ENCODE data around the gene MCC. TPM values are rescaled to one million over a fixed set of nuclear protein-coding genes. Genes with fewer than 3 reads are reported as not detected.

MCC gene
- total RNA-seq, 4 donors from 2014 or later, result 17.0 to 24.8 (median 21.0) TPM

- Histone ChIP-seq H3K4me1 (peaks cover 24 to 41% (median 26%) of the 10 kb centered on the region in 4 donors), H3K27ac (replicated peaks in 1 of 4) (no peak overlapping the region), H3K36me3 (no peaks in the 10 kb centered on the region), H3K4me3 (no peak overlapping the region), H3K9me3 (no peaks in the 10 kb centered on the region), H3K27me3 (no peaks in the 10 kb centered on the region)
- 93% methylated on average over 2 of the region's 2 CpGs for WGBS
- no peak for DNase-seq (ENCODE audit: extremely low spot score)
- TF ChIP-seq POLR2A (IDR thresholded peaks at IDR 0.05; ENCODE audit: low read depth), result no peak
- TF ChIP-seq EP300 (IDR thresholded peaks at IDR 0.05), result no peak
- no peak for TF ChIP-seq POLR2AphosphoS5 (IDR thresholded peaks at IDR 0.05)
- TF ChIP-seq CTCF (IDR thresholded peaks at IDR 0.05), result no peak
- intact Hi-C loops (cut with DNase I), result no loop called here
These were observed 207.1 kb downstream of the MCC start for GRCh38 chr5:113281194-113281593.

GRCh38 chr5:113280541-113280940 lies 207.7 kb downstream of the MCC start:
- Histone ChIP-seq H3K9me3 (no peaks in the 10 kb centered on the region), H3K36me3 (no peaks in the 10 kb centered on the region), H3K27me3 (no peaks in the 10 kb centered on the region), H3K4me1 (peaks cover 24 to 46% (median 26%) of the 10 kb centered on the region in 4 donors), H3K27ac (replicated peaks in 1 of 4) (no peak overlapping the region), H3K4me3 (no peak overlapping the region)
- intact Hi-C loops (cut with DNase I), result no loop called here
- WGBS, result 70% methylated on average over 1 of the region's 1 CpG
- DNase-seq (ENCODE audit: extremely low spot score), result no peak
- no peak for TF ChIP-seq CTCF (IDR thresholded peaks at IDR 0.05)
- TF ChIP-seq POLR2AphosphoS5 (IDR thresholded peaks at IDR 0.05), result no peak
- TF ChIP-seq POLR2A (IDR thresholded peaks at IDR 0.05; ENCODE audit: low read depth), result no peak
- no peak for TF ChIP-seq EP300 (IDR thresholded peaks at IDR 0.05)

- intact Hi-C loops (cut with DNase I), result no loop called here
- H3K27me3 ChIP-seq, result no peaks in the 10 kb centered on the region
- DNase-seq (ENCODE audit: extremely low spot score), result no peak
- H3K4me3 ChIP-seq, result no peak overlapping the region
- peaks cover 35 to 61% (median 37%) of the 10 kb centered on the region in 4 donors for H3K4me1 ChIP-seq
- TF ChIP-seq EP300 (IDR thresholded peaks at IDR 0.05), result no peak
- TF ChIP-seq POLR2A (IDR thresholded peaks at IDR 0.05; ENCODE audit: low read depth), result no peak
- no peak for TF ChIP-seq POLR2AphosphoS5 (IDR thresholded peaks at IDR 0.05)
- TF ChIP-seq CTCF (IDR thresholded peaks at IDR 0.05), result no peak
- 66% methylated on average over 4 of the region's 4 CpGs for WGBS
- H3K9me3 ChIP-seq, result no peaks in the 10 kb centered on the region
- no peak overlapping the region for H3K27ac ChIP-seq (replicated peaks in 1 of 4)
- no peaks in the 10 kb centered on the region for H3K36me3 ChIP-seq
These were observed 209.3 kb downstream of the MCC start for GRCh38 chr5:113278976-113279375.

GRCh38 chr5:113276493-113276892 lies 211.8 kb downstream of the MCC start:
- Histone ChIP-seq H3K4me1 (peaks cover 20 to 50% (median 24%) of the 10 kb centered on the region in 4 donors), H3K4me3 (no peak overlapping the region), H3K36me3 (no peaks in the 10 kb centered on the region), H3K27ac (replicated peaks in 1 of 4) (no peak overlapping the region), H3K27me3 (no peaks in the 10 kb centered on the region), H3K9me3 (no peaks in the 10 kb centered on the region)
- intact Hi-C loops (cut with DNase I), result no loop called here
- TF ChIP-seq EP300 (IDR thresholded peaks at IDR 0.05) (no peak), POLR2A (IDR thresholded peaks at IDR 0.05; ENCODE audit: low read depth) (no peak), POLR2AphosphoS5 (IDR thresholded peaks at IDR 0.05) (no peak), CTCF (IDR thresholded peaks at IDR 0.05) (no peak)
- WGBS, result 92% methylated on average over 8 of the region's 8 CpGs
- DNase-seq (ENCODE audit: extremely low spot score), result no peak

- intact Hi-C loops (cut with DNase I), result no loop called here
- Histone ChIP-seq H3K4me1 (peaks cover 15 to 45% (median 22%) of the 10 kb centered on the region in 4 donors), H3K27me3 (no peaks in the 10 kb centered on the region), H3K27ac (replicated peaks in 1 of 4) (no peak overlapping the region), H3K9me3 (no peaks in the 10 kb centered on the region), H3K36me3 (no peaks in the 10 kb centered on the region), H3K4me3 (no peak overlapping the region)
- 87% methylated on average over 2 of the region's 2 CpGs for WGBS
- no peak for DNase-seq (ENCODE audit: extremely low spot score)
- no peak for TF ChIP-seq POLR2AphosphoS5 (IDR thresholded peaks at IDR 0.05)
- no peak for TF ChIP-seq CTCF (IDR thresholded peaks at IDR 0.05)
- TF ChIP-seq POLR2A (IDR thresholded peaks at IDR 0.05; ENCODE audit: low read depth), result no peak
- no peak for TF ChIP-seq EP300 (IDR thresholded peaks at IDR 0.05)
These were observed 212.3 kb downstream of the MCC start for GRCh38 chr5:113276001-113276400.
